Activated CD8-positive, alpha-beta memory T cell treated with anti-CD3 and anti-CD28 coated beads for 1 hour (primary cell): Measurements from ENCODE around the gene TRIM66.

Experiments
- DNase-seq, 2 donors: peaks; one replicate each; pipeline ENCODE4 v3.0.0-alpha.2; 2020; ENCODE audit warnings: low read depth in 1 of 2; ENCODE audit errors: extremely low read depth in 1 of 2

The TRIM66 gene

GRCh38 chr11:8612522-8612921, 69.9 kb downstream of the TRIM66 start:
- DNase-seq: no peak

GRCh38 chr11:8610532-8611116, 71.8 kb downstream of the TRIM66 start:
- DNase-seq: no peak

- DNase-seq: no peak
Observed at GRCh38 chr11:8608652-8609051, 73.8 kb downstream of the TRIM66 start.

- no peak for DNase-seq
Observed at GRCh38 chr11:8605971-8606563, 76.4 kb downstream of the TRIM66 start.

- DNase-seq: peak in 1 of 2 donors; percentile 14
Observed at GRCh38 chr11:8604078-8604723, 78.3 kb downstream of the TRIM66 start.

- DNase-seq: no peak
Observed at GRCh38 chr11:8603696-8604077, 78.8 kb downstream of the TRIM66 start.

- DNase-seq: no peak
Observed at GRCh38 chr11:8601376-8602133, 80.9 kb downstream of the TRIM66 start.

- DNase-seq: no peak
Observed at GRCh38 chr11:8598506-8598905, 84.0 kb downstream of the TRIM66 start.

GRCh38 chr11:8597182-8597581, 85.3 kb downstream of the TRIM66 start:
- DNase-seq: no peak

GRCh38 chr11:8596504-8597046, 85.9 kb downstream of the TRIM66 start:
- DNase-seq: no peak

- DNase-seq: peak in 1 of 2 donors; percentile 3
Observed at GRCh38 chr11:8593935-8594909, 88.2 kb downstream of the TRIM66 start, which contains the start of gene STK33. TSS of gene STK33 (minus strand) at chr11:8594228. CDS start at chr11:8474905, 119,323 bp downstream.

- DNase-seq: no peak
Observed at GRCh38 chr11:8593455-8593854, 89.0 kb downstream of the TRIM66 start.

GRCh38 chr11:8587915-8588314, 94.5 kb downstream of the TRIM66 start:
- no peak for DNase-seq

GRCh38 chr11:8586805-8587204, 95.7 kb downstream of the TRIM66 start:
- DNase-seq: no peak

- DNase-seq: no peak
Observed at GRCh38 chr11:8586184-8586583, 96.3 kb downstream of the TRIM66 start.

GRCh38 chr11:8584511-8584910, 98.0 kb downstream of the TRIM66 start:
- DNase-seq: no peak

- no peak for DNase-seq
Observed at GRCh38 chr11:8584082-8584481, 98.4 kb downstream of the TRIM66 start.

GRCh38 chr11:8581300-8581699, 101.2 kb downstream of the TRIM66 start:
- no peak for DNase-seq

GRCh38 chr11:8577791-8578581, 104.5 kb downstream of the TRIM66 start:
- no peak for DNase-seq
